Astrocyte (in vitro differentiated cells and primary cell): ENCODE data around the gene ZNF331.

Experiments used
- CTCF ChIP-seq: IDR thresholded peaks from 2 replicates; pipeline ENCODE4 v1.5.1; 2011; ENCODE audit warnings: low read depth, mild to moderate bottlenecking, inconsistent platforms, low read length, moderate library complexity; ENCODE audit not compliant: insufficient read depth
- EZH2 ChIP-seq: IDR thresholded peaks from 2 replicates; pipeline ENCODE4 v1.6.1; 2012; ENCODE audit warnings: mild to moderate bottlenecking, low read length, inconsistent platforms; ENCODE audit not compliant: insufficient read depth

- TF ChIP-seq CTCF, result no peak
- no peak for TF ChIP-seq EZH2
Measured at GRCh38 chr19:53536225-53536548, 1.8 kb upstream of the ZNF331 start.
